ENCODE data around the gene KATNAL2.

KATNAL2 gene, protein sequence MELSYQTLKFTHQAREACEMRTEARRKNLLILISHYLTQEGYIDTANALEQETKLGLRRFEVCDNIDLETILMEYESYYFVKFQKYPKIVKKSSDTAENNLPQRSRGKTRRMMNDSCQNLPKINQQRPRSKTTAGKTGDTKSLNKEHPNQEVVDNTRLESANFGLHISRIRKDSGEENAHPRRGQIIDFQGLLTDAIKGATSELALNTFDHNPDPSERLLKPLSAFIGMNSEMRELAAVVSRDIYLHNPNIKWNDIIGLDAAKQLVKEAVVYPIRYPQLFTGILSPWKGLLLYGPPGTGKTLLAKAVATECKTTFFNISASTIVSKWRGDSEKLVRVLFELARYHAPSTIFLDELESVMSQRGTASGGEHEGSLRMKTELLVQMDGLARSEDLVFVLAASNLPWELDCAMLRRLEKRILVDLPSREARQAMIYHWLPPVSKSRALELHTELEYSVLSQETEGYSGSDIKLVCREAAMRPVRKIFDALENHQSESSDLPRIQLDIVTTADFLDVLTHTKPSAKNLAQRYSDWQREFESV

DNA sequence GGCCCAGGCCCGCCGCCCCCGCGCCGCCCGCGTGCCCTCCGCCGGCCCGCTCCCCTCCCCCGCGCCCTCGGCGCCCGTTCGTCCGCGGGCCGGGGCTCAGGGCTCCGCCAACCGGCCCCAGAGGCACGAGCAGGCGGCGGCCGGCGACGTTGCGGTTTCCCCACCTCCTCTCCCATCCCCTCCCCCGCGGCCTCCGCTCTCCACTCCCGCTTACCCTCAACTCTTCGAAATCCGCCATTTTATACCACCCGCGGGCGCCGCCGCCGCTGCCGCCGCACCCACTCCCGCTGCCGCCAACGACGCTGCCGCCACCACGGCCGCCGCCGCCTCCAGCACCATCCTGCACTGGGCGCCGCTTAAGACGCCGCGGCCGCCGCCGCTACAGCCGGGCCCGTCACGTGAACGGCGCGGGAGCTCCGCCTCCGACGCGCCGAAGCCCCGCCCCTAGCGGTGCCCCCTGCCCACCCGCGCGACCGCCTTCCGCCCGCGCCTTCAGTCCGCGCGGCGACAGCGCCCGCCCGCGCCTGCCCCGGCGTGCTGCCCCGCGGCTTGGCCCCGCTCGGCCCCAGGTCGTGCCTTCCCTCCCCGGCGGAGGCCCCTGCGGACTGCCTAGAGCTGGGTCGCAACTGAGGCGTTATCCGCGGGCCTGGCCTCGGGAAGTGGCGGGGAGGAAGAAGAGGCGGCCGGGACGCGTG lies at the start of gene KATNAL2, which contains the start of gene PIAS2:
Gene KATNAL2, plus strand, starts transcription at position 495 of the 695 bp plus-strand sequence. CDS start 29,271 bp downstream, outside the sequence.
Gene PIAS2, minus strand, starts transcription at position 400 of the 695 bp plus-strand sequence. Its CDS starts 162 bp downstream, at position 238.
- peak; percentile 87 for DNase-seq

DNA sequence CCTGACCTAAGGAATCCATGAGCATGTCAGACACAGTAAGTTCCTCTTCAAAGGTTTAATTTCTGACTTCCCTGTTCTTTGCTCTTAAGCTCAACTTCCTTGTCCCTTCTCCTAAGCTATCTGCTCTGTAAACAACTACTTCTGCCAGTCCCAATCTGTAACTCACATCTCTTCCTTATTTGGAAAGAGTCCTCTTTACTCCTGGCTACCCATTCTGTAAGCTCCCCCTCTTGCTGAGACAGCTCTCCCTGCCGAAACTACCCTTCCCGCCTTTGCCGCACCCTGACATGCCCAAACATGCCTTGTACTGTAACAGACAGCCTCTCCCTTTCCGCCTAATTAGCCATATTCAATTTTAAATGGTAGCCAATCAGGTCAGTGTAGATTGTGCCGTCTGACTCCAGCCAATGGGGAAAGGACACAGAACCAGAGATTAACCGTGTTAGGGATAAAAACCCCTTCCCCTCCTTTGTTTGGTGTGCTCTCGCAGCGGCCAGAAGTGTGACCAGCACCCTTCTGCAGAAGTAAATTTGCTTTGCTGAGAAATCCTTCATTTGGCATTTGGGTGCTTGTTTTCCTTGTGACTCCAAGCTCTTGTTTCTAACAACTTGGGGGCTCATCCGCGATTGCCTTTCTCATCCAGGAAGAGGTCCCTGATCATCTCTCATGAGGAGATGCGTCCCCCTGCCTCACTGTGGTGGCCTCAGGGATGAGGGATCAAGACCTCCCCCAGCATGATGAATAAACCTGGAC lies 49.1 kb upstream of the KATNAL2 start:
- DNase-seq, result no peak

DNA sequence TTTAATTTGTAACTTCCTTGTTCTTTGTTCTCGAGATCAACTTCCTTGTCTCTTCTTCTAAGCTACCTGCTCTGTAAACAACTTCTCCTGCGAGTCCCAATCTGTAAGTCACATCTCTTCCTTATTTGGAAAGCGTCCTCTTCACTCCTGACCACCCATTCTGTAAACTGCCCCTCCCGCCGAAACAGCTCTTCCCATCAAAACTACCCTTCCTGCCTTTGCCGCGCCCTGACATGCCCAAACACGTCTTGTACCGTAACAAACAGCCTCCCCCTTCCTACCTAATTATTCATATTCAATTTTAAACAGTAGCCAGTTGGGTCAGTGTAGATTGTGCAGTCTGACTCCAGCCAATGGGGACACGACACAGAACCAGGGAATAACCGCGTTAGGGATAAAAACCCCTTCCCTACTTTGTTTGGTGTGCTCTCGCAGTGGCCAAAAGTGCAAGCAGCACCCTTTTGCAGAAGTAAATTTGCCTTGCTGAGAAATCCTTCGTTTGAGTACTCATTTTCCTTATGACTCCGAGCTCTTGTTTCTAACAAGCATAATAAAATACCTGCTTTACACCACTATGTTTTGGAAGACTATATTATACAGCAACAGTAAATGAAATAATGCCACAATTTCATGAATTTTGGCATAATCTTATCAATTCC lies 39.9 kb upstream of the KATNAL2 start:
- no peak for DNase-seq

DNA sequence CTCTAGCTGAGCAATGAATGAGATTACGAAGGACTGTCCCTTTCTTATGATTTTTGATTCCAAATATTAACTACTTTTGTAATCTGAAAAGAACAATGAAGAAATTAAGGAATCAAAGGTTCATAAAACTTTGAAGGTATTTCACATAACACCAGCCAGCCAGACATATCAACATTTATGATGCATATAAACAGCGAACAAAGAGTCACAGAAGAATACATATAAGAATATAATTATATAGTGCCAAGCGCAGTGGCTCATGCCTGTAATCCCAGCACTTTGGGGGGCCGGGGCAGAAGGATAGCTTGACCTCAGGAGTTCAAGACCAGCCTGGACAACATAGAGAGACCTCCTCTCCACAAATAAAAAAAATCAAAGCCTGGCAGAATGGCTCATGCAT lies 34.2 kb upstream of the KATNAL2 start:
- DNase-seq, result no peak

DNA sequence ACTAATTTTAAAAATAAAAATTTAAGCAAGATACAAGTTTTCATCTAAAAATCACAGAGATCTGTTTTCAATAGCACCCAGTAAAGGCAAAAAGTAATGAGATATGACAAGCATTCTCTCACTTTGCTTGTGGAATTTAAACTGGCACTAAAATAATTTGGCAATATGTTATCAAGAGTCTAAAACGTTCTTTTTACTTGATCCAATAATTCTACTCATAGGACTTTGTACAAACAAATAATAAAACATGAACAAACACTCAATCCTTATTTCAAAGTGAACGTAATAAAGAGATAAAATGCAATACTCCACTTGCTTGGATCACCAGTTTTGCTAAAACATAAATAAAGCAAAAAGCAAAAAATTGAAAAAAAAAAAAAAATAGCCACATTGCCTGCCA lies 30.5 kb upstream of the KATNAL2 start:
- no peak for DNase-seq

DNA sequence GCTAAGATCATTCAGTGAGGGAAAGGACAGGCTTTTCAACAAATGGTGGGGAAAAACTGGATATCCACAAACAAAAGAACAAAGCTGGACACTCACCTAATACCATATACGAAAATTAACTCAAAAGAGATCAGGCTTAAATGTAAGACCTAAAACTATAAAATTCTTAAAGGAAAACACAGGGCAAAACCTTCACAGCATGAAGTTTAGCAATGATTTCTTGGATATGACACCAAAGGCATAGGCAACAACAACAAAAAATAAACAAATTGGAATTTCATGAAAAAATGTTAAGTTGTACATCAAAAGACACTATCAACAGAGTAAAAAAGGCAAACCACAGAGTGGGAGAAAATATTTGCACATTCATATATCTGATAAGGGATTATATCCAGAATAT lies 28.4 kb upstream of the KATNAL2 start:
- DNase-seq, result no peak

DNA sequence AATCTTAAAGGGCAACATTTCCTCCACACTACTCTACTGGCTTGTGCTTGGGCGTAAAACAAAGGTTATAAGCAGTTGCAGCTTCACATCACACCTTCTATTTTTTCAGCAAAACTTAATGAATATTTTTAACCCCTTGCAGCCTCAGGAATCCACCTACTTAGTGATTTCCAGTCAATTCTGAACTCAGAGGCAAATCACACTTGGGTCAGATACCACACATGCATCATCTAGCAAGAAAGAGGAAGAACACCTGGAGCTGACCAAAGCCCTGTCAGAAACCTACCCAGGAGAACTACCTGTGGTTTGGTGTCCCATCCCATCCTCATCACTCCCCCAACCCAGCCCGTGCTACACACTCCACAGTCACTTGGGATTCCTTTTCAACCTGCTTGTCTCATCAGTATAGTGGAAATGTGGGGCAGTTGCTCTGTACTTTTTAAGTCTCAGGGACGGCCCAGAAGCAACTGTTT lies 25.6 kb upstream of the KATNAL2 start:
- DNase-seq, result peak; percentile 45

DNA sequence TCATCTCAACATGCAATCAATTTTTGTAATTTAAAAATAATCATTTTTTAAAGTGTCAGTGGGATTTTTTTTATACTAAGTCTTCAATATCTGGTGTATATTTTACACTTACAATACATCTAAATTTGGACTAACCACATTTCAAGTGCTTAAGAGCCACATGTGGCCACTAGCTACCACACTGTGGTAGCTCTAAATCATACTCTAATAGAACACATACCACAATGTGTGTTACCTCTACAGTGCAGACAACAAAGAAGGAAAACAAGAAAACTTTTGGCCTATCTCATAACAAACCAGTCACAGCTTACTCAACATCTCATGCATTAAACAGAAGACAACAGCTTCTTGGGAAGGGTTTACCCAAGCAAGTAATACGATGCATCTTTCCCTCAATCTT lies 24.6 kb upstream of the KATNAL2 start:
- DNase-seq, result no peak

DNA sequence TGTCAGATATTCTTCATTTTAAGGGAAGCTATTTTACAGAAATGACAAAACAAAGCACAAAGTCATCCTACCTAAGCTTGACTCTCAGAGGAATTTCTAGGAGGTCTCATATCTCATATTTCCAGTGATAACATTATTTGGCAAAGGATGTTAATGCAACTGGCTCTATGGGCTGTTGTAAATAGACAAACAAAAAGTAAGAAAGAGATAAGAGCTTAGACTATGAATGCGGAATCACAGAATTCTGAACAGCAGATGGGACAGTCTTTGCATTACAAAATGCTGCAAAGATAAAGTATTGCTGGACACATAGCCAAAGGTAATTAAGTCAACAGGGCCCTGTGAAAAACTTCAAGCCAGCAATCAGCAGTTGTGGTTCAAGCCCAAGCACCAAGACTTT lies 24.0 kb upstream of the KATNAL2 start:
- DNase-seq, result no peak

DNA sequence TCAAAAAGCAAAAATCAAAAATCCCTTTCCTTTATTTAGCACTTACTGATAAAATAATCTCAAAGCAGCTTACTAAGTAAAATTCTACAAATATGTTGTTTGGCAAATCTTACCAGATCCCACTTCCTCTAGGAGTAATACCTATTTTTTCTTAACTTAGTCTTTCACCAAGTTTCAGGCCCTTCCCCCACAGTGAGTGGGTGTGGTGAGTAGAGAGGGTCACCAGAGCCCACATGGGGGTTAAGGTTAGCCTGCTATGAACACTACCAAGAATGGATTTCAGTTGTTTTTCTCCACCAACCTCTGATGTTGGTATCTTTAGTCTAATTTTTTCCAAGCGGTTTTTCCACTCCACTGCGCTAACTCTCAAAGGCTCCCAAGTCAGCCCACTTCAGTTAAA lies 23.3 kb upstream of the KATNAL2 start:
- no peak for DNase-seq

DNA sequence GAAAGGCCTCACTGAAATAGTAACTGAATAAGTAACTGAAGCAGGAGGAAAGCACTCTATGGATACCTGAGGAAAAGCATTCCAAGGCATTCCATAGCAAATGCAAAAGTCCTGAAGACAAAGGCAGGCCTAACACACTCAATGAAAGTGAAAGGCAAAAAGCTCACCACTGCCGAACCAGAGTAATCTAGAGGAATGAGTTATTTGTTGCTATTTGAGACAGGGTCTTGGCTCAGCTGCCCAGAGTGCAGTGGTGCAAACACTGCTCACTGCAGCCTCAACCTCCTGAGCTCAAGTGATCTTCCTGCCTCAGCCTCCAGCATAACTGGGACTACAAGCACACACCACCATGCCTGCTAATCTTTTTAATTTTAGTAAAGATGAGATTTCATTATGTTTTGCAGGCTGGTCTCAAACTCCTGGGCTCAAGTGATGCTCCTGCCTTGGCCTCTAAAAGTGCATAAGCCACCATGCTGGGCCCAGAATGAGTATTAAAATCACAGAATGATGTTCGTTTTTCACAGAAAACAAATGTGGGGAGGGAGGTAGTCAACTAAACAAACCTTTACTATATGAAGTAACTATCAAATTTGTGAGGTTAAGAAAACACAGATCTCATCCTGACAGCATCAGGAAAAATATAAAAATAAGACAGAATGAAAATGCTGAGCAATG lies 18.0 kb upstream of the KATNAL2 start:
- DNase-seq, result peak; percentile 29

DNA sequence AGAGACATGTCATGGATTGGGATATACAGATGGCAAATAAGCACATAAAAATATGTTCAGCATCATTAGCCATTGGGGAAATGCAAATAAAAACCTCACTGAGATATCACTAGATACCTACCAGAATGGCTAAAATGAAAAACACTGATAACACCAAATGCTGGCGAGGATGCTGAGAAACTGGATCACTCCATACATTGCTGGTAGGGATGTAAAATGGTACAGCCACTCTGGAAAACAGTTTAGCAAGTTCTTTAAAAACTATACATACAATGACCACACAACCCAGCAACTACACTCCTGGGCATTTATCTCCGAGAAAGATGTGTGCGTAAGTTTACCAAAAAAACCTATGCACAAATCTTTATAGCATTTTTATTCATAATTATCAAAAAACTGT lies 14.0 kb upstream of the KATNAL2 start:
- no peak for DNase-seq

DNA sequence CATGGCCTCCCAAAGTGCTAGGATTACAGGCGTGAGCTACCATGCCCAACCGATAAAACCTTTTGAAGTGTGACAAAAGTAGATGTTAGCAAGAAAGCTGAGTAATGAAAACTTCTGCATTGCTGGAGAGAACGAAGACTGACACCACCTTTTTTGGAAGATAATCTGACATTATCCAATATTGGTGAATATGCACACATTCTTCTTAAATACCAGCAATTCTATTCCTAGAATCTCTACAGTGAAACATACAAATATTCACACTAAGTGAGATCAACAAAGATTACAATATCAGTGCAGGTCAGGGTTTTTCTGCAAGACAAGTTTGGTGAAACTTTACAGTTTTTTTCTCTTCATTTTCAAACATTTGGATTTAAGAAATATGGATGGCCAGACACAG lies 7.9 kb upstream of the KATNAL2 start:
- DNase-seq, result no peak

DNA sequence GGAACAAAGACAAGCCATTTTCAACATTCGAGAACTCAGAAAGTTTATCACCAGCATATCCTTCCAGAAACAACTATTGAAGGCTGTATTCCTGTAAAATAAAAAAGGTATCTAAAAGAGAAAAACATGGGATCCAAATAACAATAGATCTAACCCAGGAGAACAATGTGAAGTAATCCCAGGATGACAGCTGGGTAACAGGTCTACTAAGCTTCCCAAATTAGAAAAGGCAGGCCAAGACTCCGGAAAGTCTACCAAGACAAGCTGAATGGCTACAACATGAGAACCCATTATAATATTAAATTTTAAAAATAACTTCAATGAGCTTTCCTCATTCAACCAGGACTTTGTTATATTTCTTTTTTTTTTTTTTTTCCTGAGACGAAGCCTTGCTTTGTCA lies 6.5 kb upstream of the KATNAL2 start:
- DNase-seq, result no peak

DNA sequence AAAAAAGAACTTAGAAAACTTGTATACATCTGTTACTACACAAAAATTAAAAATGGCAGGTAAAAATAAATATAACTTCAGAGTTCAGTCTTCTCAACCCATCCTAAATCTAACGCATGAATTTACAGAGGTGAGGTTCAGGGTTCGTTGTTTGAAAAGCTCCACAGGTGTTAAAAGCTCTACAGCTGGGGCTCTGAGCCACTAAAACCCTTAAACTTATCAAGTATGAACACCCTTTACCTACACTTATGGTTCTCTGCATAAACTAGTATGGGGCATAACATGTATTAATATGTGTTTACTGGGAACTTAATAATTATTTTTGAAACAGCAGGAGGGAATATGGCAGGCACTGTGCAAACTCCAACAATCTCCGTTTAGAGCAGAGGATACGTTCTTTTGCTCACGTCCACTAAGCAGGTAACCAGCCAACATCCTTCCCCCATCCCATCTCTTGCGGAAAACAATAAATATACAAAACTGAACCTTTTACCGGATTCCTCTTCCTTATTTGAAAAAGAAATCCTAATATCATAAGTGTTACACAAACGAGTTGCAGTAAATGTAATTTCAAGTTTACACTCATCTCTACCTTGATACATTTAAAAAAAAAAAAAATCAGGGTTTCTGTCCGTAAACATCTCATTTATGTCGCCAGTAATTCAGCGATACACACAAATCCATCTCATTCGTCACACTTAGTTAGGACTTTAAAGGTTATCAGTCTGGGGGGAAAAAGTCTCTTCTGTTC lies 1.4 kb upstream of the KATNAL2 start:
- no peak for DNase-seq

DNA sequence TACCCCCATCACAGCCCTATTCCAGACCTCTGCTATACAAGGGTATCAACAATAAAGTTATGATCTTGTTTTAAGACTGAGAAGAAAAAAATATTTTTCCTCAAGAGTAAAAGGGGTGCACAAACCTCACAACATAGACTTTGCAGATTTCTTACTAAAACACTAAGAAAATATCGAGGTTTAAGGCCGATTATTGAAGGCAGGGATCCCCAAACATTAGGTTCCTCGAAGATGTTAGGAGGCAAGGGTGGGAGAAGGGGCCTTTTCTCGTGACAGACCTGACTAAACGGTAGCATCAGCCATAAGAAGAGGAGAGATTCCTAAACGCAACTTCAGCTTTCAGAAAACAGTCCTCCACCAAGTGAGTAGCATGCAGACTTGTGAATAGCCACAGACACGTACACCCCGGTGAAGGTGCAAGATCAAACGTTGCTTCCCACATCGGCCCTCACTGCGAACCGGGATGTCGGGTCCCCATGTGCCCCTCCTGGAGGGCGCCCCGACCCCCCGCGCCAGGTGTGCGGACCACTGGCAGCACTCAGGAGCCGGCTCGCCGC lies 773 bp upstream of the KATNAL2 start:
- peak; percentile 39 for DNase-seq

DNA sequence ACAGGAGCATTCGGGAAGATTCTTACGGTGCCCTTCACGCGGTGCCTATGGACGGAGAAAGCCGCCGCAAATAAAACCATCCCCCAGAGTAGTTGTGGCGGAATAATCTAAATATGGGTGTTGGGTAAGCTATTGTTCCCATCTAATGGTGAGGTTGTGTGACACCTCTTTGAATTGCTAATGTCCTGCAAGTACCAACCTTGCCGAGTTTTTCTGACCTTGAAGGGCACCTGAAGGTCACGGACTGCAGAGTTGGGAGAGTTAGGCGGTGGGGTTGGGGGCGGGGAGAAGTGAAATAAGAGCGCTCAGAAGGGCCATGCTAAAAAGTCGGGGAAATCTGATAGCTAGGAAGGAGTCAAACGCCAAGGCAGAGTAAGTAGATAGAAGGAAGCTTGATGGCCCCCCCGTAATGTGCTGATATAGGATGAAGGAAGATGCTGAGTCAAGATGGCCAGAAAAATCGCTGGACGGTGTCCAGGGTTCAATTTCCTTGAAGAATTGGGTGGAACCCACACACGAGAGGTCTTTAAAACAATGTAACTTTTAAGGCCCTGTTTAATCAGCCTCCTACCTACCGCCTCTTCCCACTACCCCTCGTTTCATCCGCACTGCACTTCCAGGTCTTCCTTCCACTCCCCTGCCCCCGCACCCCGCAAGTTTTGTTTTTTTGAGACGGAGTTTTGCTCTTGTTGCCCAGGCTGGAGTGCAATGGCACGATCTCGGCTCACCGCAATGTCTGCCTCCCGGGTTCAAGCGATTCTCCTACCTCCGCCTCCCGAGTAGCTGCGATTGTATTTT lies 600 bp downstream of the KATNAL2 start:
- no peak for DNase-seq

DNA sequence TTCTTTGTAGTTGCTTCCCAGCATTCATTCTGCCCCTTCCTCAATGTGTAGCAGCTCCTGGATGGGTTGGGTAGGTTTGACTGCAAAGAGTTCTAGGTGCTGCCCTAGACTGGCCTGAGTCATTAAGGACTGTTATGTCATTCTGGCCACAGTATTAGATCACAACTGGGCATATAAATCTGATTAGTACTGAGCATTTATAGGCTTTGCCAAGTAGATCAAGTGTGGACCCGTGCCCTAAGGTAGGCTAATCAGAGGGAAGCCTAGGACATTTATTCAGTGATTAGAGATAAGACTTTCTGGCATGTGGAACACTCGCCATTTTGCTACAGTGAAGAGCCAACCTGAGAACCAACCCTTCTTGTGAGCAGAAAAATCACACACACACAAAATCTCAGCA lies 2.7 kb downstream of the KATNAL2 start:
- no peak for DNase-seq

DNA sequence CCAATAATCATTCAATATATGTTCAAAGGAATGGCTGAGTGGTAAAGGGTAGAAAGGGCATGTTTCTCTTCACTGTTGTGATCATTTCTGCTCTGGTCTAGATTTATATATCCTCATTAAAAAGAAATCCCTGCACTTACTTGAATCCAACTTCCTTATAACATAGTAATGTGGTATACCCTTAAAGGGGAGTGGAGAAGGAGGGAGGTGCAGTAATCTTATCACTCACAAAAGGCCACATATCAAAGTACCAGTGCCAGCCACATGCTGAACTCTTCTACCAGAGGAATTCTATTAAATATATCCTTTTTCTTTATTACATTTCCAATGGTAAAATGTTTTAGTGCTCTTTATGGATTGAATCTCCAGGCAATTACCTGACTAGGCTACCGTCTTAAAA lies 3.3 kb downstream of the KATNAL2 start:
- DNase-seq, result no peak

DNA sequence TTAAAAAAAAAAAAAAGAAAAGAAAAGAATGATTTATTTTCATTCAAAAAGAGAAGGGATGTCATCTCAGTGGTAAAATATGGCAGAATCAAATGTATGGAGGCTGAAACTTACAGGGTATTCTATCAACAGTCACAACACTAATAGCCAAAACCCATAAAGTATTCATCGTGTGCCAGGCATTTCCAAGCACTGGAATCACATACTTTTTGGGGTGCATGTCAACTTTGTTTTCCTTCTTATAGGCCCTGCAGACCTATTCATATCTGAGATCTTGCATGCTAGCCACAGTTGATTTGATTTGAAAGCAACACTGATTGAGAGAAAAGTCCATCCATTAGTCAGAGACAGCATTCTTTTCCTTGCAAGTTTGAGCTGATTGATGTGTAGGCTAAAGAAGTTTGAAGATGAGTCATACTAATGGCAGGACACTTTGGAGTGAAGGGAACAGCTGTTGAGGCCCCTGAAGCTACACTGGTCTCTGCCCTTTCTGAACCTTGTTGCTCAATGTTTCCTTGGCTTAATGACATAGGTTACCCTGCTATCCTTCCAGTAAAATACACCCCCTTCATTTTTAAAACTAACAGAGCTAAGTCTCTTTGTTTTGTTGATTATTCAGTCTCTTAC lies 22.0 kb downstream of the KATNAL2 start:
- no peak for DNase-seq
